ENCODE data around the gene COL11A1. TPM values are rescaled to one million over a fixed set of nuclear protein-coding genes. Genes with fewer than 3 reads are reported as not detected.

COL11A1 gene
- total and polyA plus RNA-seq, 7 donors: 0.03 to 0.76 (median 0.62) TPM; not detected in 4

DNA sequence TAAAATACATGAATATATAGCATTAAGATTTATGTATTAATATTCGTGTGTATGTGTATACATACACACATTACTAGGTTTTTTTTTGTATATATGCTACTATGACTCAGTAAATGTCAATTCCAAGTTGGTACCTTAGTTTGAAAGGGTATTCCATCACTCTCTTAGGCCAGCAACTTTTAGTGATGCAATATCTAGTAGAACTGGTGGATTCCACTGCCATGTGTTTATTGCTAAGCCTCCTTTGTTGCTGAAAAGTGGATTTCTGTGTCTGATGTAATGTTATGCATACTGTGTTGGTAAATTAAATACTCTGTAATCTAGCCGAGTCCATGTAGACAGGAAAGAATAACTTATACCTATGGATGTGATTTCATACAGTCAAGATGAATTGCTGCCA, 16.9 kb upstream of the COL11A1 start:
- intact Hi-C loops (cut with DNase I): no loop called here
- Histone ChIP-seq H3K9me3 (no peaks in the 10 kb centered on the region), H3K27me3 (ENCODE audit: insufficient read depth in 3 of 3, low read length in 2 of 3) (no peaks in the 10 kb centered on the region), H3K4me3 (no peak overlapping the region), H3K27ac (no peak overlapping the region), H3K36me3 (ENCODE audit: insufficient read depth in 1 of 2, low read depth in 1 of 2) (no peaks in the 10 kb centered on the region), H3K4me1 (no peaks in the 10 kb centered on the region)
- TF ChIP-seq, protein P1, sequence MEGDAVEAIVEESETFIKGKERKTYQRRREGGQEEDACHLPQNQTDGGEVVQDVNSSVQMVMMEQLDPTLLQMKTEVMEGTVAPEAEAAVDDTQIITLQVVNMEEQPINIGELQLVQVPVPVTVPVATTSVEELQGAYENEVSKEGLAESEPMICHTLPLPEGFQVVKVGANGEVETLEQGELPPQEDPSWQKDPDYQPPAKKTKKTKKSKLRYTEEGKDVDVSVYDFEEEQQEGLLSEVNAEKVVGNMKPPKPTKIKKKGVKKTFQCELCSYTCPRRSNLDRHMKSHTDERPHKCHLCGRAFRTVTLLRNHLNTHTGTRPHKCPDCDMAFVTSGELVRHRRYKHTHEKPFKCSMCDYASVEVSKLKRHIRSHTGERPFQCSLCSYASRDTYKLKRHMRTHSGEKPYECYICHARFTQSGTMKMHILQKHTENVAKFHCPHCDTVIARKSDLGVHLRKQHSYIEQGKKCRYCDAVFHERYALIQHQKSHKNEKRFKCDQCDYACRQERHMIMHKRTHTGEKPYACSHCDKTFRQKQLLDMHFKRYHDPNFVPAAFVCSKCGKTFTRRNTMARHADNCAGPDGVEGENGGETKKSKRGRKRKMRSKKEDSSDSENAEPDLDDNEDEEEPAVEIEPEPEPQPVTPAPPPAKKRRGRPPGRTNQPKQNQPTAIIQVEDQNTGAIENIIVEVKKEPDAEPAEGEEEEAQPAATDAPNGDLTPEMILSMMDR (IDR thresholded peaks at IDR 0.05): no peak
- DNase-seq: no peak
- WGBS, 3 donors: 76 to 88% (median 79%) methylated on average over 2 of the region's 2 CpGs
- no peak for ATAC-seq

DNA sequence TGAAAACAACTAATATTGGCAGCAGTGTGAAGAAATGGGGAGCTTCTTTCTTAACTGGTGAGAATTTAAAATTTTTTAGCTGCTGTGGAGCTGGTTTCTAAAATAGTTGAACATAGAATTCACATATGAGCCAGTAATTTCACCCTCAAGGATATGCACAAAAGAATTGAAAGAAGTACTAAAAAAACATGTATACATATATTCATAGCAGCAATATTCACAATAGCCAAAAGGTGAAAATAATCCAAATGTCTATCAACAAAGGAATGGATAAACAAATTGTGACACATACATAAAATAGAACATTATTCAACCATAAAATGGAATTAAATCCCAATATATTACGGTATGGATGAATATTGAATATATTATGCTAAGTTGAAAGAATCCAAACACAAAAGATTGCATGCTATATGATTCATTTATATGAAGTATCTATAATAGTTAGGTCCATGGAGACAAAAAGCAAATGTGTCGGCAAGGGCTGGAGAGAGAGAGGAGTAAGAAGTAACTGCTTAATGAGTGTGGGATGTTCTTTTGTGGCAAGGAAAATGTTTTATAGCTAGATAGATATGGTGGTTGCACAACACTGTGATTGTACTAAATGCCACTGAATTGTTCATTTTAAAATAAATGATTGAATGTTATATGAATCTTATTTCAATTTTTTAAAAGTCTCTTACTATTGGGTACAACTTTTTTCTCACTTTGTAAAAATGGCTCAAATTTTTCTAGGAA, 14.8 kb upstream of the COL11A1 start:
- DNase-seq (no peak), ATAC-seq (no peak)
- intact Hi-C loops (cut with DNase I): no loop called here
- Histone ChIP-seq H3K36me3 (ENCODE audit: insufficient read depth in 1 of 2, low read depth in 1 of 2) (no peaks in the 10 kb centered on the region), H3K4me1 (no peaks in the 10 kb centered on the region), H3K27me3 (ENCODE audit: insufficient read depth in 3 of 3, low read length in 2 of 3) (no peaks in the 10 kb centered on the region), H3K4me3 (no peak overlapping the region), H3K27ac (no peak overlapping the region), H3K9me3 (no peaks in the 10 kb centered on the region)
- WGBS, 3 donors: 85 to 90% (median 86%) methylated on average over 2 of the region's 2 CpGs
- TF ChIP-seq, protein P1 (IDR thresholded peaks at IDR 0.05): no peak

DNA sequence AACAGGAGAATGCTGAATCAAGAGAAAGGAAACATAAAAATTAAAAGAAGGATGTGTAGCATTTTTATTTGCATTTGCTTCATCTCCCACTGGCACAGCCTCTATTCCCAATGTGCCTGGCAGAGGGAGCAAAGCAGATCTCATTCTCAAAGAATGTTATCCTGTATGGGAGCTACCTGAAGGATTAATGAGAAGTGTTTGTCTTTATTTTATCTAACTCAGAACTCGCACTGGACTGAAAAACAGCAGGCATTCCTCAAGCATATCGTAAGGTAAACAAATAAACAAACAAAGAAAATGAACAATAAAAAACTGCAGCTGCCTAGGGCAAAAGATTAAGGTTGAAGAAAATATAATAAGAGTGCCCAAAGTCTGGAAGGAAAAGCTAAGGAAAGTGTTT, 12.7 kb upstream of the COL11A1 start:
- no peaks in the 10 kb centered on the region for H3K4me1 ChIP-seq
- H3K4me3 ChIP-seq: no peak overlapping the region
- H3K27ac ChIP-seq: no peak overlapping the region
- TF ChIP-seq, protein P1 (IDR thresholded peaks at IDR 0.05): no peak
- intact Hi-C loops (cut with DNase I): no loop called here
- 71 to 82% (median 82%) methylated on average over 2 of the region's 2 CpGs for WGBS, 3 donors
- H3K36me3 ChIP-seq (ENCODE audit: insufficient read depth in 1 of 2, low read depth in 1 of 2): no peaks in the 10 kb centered on the region
- no peak for ATAC-seq
- H3K9me3 ChIP-seq: no peaks in the 10 kb centered on the region
- no peak for DNase-seq
- H3K27me3 ChIP-seq (ENCODE audit: insufficient read depth in 3 of 3, low read length in 2 of 3): no peaks in the 10 kb centered on the region

- intact Hi-C loops (cut with DNase I): no loop called here
- Histone ChIP-seq H3K36me3 (ENCODE audit: insufficient read depth in 1 of 2, low read depth in 1 of 2) (no peaks in the 10 kb centered on the region), H3K27ac (no peak overlapping the region), H3K4me3 (no peak overlapping the region), H3K4me1 (no peaks in the 10 kb centered on the region), H3K9me3 (no peaks in the 10 kb centered on the region), H3K27me3 (ENCODE audit: insufficient read depth in 3 of 3, low read length in 2 of 3) (peaks cover 0 to 2% (median 0%) of the 10 kb centered on the region in 3 donors)
- TF ChIP-seq, protein P1 (IDR thresholded peaks at IDR 0.05): no peak
- no peak for ATAC-seq
- no peak for DNase-seq
Measured at GRCh38 chr1:103112546-103112945, 4.2 kb upstream of the COL11A1 start.

DNA sequence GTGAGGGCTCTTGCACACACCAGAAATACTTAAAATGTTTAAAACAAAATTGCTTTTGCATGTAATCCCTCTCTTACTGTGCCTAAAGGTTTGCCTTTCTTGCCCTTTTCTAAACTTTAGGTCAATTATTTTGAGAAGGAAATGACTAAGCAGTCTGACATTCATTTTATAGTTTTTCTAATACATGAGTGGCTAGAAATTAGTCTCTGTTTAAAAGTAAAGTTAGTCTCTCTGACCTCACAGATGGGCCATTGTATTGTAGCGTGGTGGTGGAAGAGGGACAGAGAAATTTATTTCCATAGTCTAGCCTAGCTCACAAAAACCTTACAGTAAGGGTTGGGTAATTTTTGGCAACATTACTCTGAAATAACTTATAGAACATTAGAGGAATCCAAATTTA, 3.6 kb upstream of the COL11A1 start:
- WGBS, 3 donors: 74 to 78% (median 77%) methylated on average over 1 of the region's 1 CpG
- TF ChIP-seq, protein P1 (IDR thresholded peaks at IDR 0.05): no peak
- H3K36me3 ChIP-seq (ENCODE audit: insufficient read depth in 1 of 2, low read depth in 1 of 2): no peaks in the 10 kb centered on the region

More for the DNA sequence above, 3.6 kb upstream of the COL11A1 start:
- H3K27me3 ChIP-seq (ENCODE audit: insufficient read depth in 3 of 3, low read length in 2 of 3): peaks cover 0 to 2% (median 0%) of the 10 kb centered on the region in 3 donors
- intact Hi-C loops (cut with DNase I): no loop called here
- no peaks in the 10 kb centered on the region for H3K4me1 ChIP-seq
- DNase-seq (no peak), ATAC-seq (no peak)
- no peaks in the 10 kb centered on the region for H3K9me3 ChIP-seq
- no peak overlapping the region for H3K4me3 ChIP-seq
- no peak overlapping the region for H3K27ac ChIP-seq

Measured in psoas muscle (tissue), 8 donors.